Measurements from ENCODE around the gene BARX2. TPM values are rescaled to one million over a fixed set of nuclear protein-coding genes. Genes with fewer than 3 reads are reported as not detected.
"Not testable (repeated sequence)": the region's sequence is repeated elsewhere in the genome, so short reads cannot be mapped to it uniquely, and the experiment has no call there.

Gene BARX2, protein sequence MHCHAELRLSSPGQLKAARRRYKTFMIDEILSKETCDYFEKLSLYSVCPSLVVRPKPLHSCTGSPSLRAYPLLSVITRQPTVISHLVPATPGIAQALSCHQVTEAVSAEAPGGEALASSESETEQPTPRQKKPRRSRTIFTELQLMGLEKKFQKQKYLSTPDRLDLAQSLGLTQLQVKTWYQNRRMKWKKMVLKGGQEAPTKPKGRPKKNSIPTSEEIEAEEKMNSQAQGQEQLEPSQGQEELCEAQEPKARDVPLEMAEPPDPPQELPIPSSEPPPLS
- not detected for total RNA-seq
- not detected for polyA plus RNA-seq

DNA sequence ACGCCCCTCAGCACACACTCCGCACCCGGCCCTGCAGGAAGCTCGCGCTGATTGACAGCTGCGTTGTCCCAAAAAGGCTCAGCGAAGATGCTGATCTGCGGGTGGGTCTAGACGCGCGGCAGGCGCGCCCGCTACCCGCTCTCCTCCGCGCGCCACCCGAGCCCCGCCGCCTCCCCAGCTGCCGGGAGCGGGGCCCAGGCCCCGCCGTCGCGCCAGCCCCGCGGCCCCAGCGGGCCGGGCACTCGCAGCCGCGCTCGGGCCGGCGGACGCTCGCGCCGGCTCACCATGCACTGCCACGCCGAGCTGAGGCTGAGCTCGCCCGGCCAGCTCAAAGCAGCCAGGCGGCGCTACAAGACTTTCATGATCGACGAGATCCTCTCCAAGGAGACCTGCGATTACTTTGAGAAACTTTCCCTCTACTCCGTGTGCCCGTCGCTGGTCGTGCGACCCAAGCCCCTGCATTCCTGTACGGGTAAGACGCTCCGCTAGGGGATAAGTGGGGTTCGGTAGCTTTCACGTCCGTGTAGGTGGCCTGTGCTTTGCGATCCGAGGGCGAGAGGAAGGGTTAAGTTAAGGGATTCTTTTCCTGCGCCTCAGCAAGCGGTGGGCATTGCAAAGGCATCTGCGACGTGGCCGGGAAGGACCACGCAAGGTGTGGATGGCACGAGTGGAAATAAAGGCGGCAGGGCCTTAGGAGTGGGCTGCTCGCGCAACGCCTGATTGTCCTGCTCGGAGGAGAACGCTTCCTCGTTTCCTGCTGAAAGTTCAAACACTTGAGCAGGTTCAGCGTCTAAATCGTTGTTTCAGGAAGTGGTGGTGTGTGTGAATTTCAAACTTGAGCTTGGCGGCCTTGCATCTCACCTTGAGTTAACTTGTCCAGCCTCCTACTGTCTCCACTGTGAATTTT, at the start of gene BARX2:
Gene BARX2, plus strand, starts transcription at position 98 of the 907 bp plus-strand sequence. Its CDS starts 188 bp downstream, at position 286.
- Histone ChIP-seq H3K36me3 (ENCODE audit: insufficient read depth, low read length) (no peaks in the 10 kb centered on the region), H3K4me3 (ENCODE audit: low read length in 2 of 2) (no peak within 1 kb of the TSS), H3K27ac (ENCODE audit: low read depth, low read length) (no peak within 1 kb of the TSS), H3K4me1 (ENCODE audit: insufficient read depth, low read length) (peaks cover 16% of the 10 kb centered on the region), H3K27me3 (ENCODE audit: insufficient read depth, low read length) (peaks cover 16% of the 10 kb centered on the region), H3K9me3 (ENCODE audit: control insufficient read depth in 1 of 2, low read length in 2 of 2) (no peaks in the 10 kb centered on the region)
- Mint-ChIP-seq H3K9me3 (peaks cover 0 to 2% (median 0%) of the 10 kb centered on the region in 8 donors), H3K4me3 (peak within 1 kb of the TSS; percentile 41 to 85 (median 61)), H3K27ac (peak within 1 kb of the TSS in 1 of 7 donors; percentile 24), H3K36me3 (no peaks in the 10 kb centered on the region), H3K27me3 (peaks cover 54 to 63% of the 10 kb centered on the region in 2 donors), H3K4me1 (peaks cover 11 to 39% (median 25%) of the 10 kb centered on the region in 4 donors)
- ChIA-PET POLR2A (ENCODE audit: partially characterized antibody) (interaction anchor here (0.9 kb wide), 1 partner anchor 9 kb away, joined by 3 read pairs; no protein-coding TSS in a partner anchor), CTCF (ENCODE audit: partially characterized antibody) (interaction anchor here (0.9 to 1.2 kb wide), 2 partner anchors 12 to 320 kb away, joined by 3 read pairs; no protein-coding TSS in a partner anchor)
- intact Hi-C loops (cut with micrococcal nuclease) = loop anchor here (5.0 kb wide), 1 partner anchor 376 kb away; no protein-coding TSS in a partner anchor
- no peak for DNase-seq

DNA sequence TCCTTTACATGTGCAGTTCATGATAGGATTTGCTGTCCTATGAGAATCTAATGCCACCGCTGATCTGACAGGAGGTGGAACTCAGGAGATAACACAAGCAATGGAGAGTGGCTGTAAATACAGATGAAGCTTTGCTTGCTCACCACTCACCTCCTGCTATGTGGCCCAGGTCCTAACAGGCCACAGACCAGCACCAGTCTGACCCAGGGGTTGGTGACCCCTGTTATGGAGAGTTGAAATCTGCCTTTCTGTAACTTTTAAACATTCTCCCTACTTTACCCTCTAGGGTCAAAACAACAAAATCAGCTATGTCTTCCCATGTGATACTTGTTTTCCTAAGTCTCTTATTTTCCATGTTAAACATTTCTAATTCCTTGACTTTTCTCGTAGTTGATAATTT, 48.7 kb upstream of the BARX2 start:
- H3K4me3 ChIP-seq (ENCODE audit: low read length in 2 of 2) = no peak overlapping the region
- no peak for DNase-seq
- ChIA-PET CTCF (ENCODE audit: partially characterized antibody) (interaction anchor here (0.8 kb wide), 1 partner anchor 442 kb away, joined by 3 read pairs; no protein-coding TSS in a partner anchor), POLR2A (ENCODE audit: partially characterized antibody) (no interaction called here)
- Mint-ChIP-seq H3K27ac (peak overlapping the region in 1 of 7 donors; percentile 55), H3K27me3 (peaks cover 3 to 4% of the 10 kb centered on the region in 2 donors), H3K9me3 (no peaks in the 10 kb centered on the region), H3K4me3 (no peak overlapping the region), H3K4me1 (peaks cover 0 to 3% (median 1%) of the 10 kb centered on the region in 4 donors), H3K36me3 (no peaks in the 10 kb centered on the region)
- no peak overlapping the region for H3K27ac ChIP-seq (ENCODE audit: low read depth, low read length)
- no peaks in the 10 kb centered on the region for H3K9me3 ChIP-seq (ENCODE audit: control insufficient read depth in 1 of 2, low read length in 2 of 2)
- no peaks in the 10 kb centered on the region for H3K27me3 ChIP-seq (ENCODE audit: insufficient read depth, low read length)
- intact Hi-C loops (cut with micrococcal nuclease) = no loop called here
- H3K4me1 ChIP-seq (ENCODE audit: insufficient read depth, low read length) = no peaks in the 10 kb centered on the region
- H3K36me3 ChIP-seq (ENCODE audit: insufficient read depth, low read length) = no peaks in the 10 kb centered on the region

DNA sequence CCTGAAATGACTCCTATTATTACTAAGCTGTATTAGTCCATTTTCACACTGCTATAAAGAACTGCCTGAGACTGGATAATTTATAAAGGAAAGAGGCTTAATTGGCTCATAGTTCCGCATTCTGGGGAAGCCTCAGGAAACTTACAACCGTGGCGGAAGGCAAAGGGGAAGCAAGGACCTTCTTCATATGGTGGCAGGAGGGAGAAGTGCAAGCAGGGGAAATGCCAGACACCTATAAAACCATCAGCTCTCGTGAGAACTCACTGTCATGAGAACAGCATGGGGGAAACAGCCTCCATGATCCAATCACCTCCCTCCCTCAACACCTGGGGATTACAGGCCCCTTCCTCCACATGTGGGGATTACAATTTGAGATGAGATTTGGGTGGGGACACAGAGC, 47.9 kb upstream of the BARX2 start:
- H3K36me3 Mint-ChIP-seq = not testable (repeated sequence)

GRCh38 chr11:129328756-129329155, 46.9 kb upstream of the BARX2 start:
- DNase-seq = no peak
- H3K4me1 ChIP-seq (ENCODE audit: insufficient read depth, low read length) = no peaks in the 10 kb centered on the region
- Mint-ChIP-seq H3K27ac (no peak overlapping the region), H3K36me3 (no peaks in the 10 kb centered on the region), H3K27me3 (peaks cover 3 to 4% of the 10 kb centered on the region in 2 donors), H3K9me3 (peaks cover 0 to 2% (median 0%) of the 10 kb centered on the region in 8 donors), H3K4me1 (peaks cover 0 to 6% (median 2%) of the 10 kb centered on the region in 4 donors), H3K4me3 (no peak overlapping the region)
- ChIA-PET POLR2A (ENCODE audit: partially characterized antibody) (no interaction called here), CTCF (ENCODE audit: partially characterized antibody) (interaction anchor here (0.9 to 1.4 kb wide), 2 partner anchors 10 to 99 kb away, joined by 3 to 6 read pairs; no protein-coding TSS in a partner anchor)
- no peak overlapping the region for H3K4me3 ChIP-seq (ENCODE audit: low read length in 2 of 2)
- H3K27me3 ChIP-seq (ENCODE audit: insufficient read depth, low read length) = no peaks in the 10 kb centered on the region
- intact Hi-C loops (cut with micrococcal nuclease) = no loop called here
- H3K27ac ChIP-seq (ENCODE audit: low read depth, low read length) = no peak overlapping the region
- no peaks in the 10 kb centered on the region for H3K9me3 ChIP-seq (ENCODE audit: control insufficient read depth in 1 of 2, low read length in 2 of 2)
- no peaks in the 10 kb centered on the region for H3K36me3 ChIP-seq (ENCODE audit: insufficient read depth, low read length)

More for the DNA sequence above, 47.9 kb upstream of the BARX2 start:
- H3K4me3 Mint-ChIP-seq; H3K9me3 ChIP-seq (ENCODE audit: control insufficient read depth in 1 of 2, low read length in 2 of 2); H3K9me3 Mint-ChIP-seq; H3K4me1 Mint-ChIP-seq; POLR2A ChIA-PET (ENCODE audit: partially characterized antibody); H3K27me3 ChIP-seq (ENCODE audit: insufficient read depth, low read length); H3K27ac Mint-ChIP-seq; H3K4me3 ChIP-seq (ENCODE audit: low read length in 2 of 2); H3K27ac ChIP-seq (ENCODE audit: low read depth, low read length); DNase-seq; H3K27me3 Mint-ChIP-seq; H3K36me3 ChIP-seq (ENCODE audit: insufficient read depth, low read length); intact Hi-C loops (cut with micrococcal nuclease); H3K4me1 ChIP-seq (ENCODE audit: insufficient read depth, low read length): not testable (repeated sequence)
- CTCF ChIA-PET (ENCODE audit: partially characterized antibody) = interaction anchor here (1.4 kb wide), 1 partner anchor 9 kb away, joined by 6 read pairs; no protein-coding TSS in a partner anchor

DNA sequence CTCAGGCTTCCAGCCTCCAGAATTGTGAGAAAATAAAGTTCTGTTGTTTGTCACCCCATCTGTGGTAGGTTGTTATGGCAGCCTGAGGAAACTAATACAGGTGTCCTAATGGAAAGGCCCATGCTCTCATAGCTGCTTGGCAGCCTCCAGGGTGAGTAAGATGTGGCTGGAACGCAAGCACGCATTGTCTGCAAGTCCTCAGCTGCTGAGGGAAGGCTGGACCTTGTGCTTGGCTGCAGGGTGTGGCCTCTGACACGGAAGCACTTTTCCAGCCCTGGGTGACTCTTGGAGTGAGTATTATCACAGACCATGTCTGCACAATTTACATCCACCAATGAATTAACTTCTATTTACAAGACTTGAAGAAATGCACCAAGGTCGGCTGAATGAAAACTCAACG, 44.4 kb upstream of the BARX2 start:
- Mint-ChIP-seq H3K36me3 (no peaks in the 10 kb centered on the region), H3K9me3 (peaks cover 0 to 2% (median 0%) of the 10 kb centered on the region in 8 donors), H3K27me3 (peaks cover 1 to 3% of the 10 kb centered on the region in 2 donors), H3K4me3 (no peak overlapping the region), H3K27ac (no peak overlapping the region), H3K4me1 (peaks cover 0 to 6% (median 2%) of the 10 kb centered on the region in 4 donors)
- DNase-seq = no peak
- Histone ChIP-seq H3K27ac (ENCODE audit: low read depth, low read length) (no peak overlapping the region), H3K36me3 (ENCODE audit: insufficient read depth, low read length) (no peaks in the 10 kb centered on the region), H3K4me1 (ENCODE audit: insufficient read depth, low read length) (no peaks in the 10 kb centered on the region), H3K4me3 (ENCODE audit: low read length in 2 of 2) (no peak overlapping the region), H3K27me3 (ENCODE audit: insufficient read depth, low read length) (no peaks in the 10 kb centered on the region), H3K9me3 (ENCODE audit: control insufficient read depth in 1 of 2, low read length in 2 of 2) (no peaks in the 10 kb centered on the region)
- intact Hi-C loops (cut with micrococcal nuclease) = no loop called here
- ChIA-PET CTCF (ENCODE audit: partially characterized antibody) (interaction anchor here (0.7 to 2.9 kb wide), 12 partner anchors 8 to 447 kb away, joined by 3 to 27 read pairs (median 5); no protein-coding TSS in a partner anchor), POLR2A (ENCODE audit: partially characterized antibody) (no interaction called here)

DNA sequence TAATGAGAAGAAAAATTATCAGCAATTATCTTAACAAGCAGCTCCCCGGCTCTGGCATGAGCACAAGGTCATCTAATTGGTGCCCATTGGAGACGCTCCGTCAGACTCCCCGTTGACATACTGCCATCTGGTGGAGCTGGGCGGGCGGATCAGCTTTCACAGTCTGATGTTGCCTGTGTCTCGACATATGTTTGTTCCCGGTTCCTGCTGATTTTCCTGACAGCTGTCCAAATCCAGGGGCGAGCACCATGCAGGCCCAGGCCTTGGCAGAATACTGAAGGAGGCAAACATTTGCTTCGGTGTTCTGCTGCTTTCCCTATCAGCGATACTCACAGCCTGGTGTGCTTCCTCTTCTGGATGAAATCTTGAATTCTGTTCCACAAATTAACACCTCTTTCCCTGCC, 43.8 kb upstream of the BARX2 start:
- ChIA-PET POLR2A (ENCODE audit: partially characterized antibody) (interaction anchor here (1.2 kb wide), 1 partner anchor 215 kb away, joined by 3 read pairs; no protein-coding TSS in a partner anchor), CTCF (ENCODE audit: partially characterized antibody) (interaction anchor here (0.7 to 2.9 kb wide), 12 partner anchors 9 to 447 kb away, joined by 3 to 27 read pairs (median 5); no protein-coding TSS in a partner anchor)
- no peaks in the 10 kb centered on the region for H3K36me3 Mint-ChIP-seq
- DNase-seq = peak; percentile 33 to 45 (median 36)
- Histone ChIP-seq H3K27ac (ENCODE audit: low read depth, low read length) (no peak overlapping the region), H3K9me3 (ENCODE audit: control insufficient read depth in 1 of 2, low read length in 2 of 2) (no peaks in the 10 kb centered on the region), H3K4me3 (ENCODE audit: low read length in 2 of 2) (no peak overlapping the region), H3K4me1 (ENCODE audit: insufficient read depth, low read length) (no peaks in the 10 kb centered on the region), H3K27me3 (ENCODE audit: insufficient read depth, low read length) (no peaks in the 10 kb centered on the region), H3K36me3 (ENCODE audit: insufficient read depth, low read length) (no peaks in the 10 kb centered on the region)
- H3K27ac Mint-ChIP-seq = peak overlapping the region in 2 of 7 donors; percentile 79 to 83
- peaks cover 1 to 3% of the 10 kb centered on the region in 2 donors for H3K27me3 Mint-ChIP-seq
- peaks cover 0 to 6% (median 2%) of the 10 kb centered on the region in 4 donors for H3K4me1 Mint-ChIP-seq
- intact Hi-C loops (cut with micrococcal nuclease) = loop anchor here (1.0 kb wide), 1 partner anchor 102 kb away; no protein-coding TSS in a partner anchor
- H3K4me3 Mint-ChIP-seq = no peak overlapping the region
- H3K9me3 Mint-ChIP-seq = peaks cover 0 to 2% (median 0%) of the 10 kb centered on the region in 8 donors
